CD4-positive, alpha-beta T cell treated with Interleukin-2 at 100 ng/mL for 4 hours (primary cell): ENCODE data around the gene MAGED2.
"Not testable (repeated sequence)": the region's sequence is repeated elsewhere in the genome, so short reads cannot be mapped to it uniquely, and the experiment has no call there.

Source experiments
- DNase-seq: peaks from one replicate; pipeline ENCODE4 v3.0.0-alpha.2; 2020; ENCODE audit warnings: low spot score

MAGED2 gene

GRCh38 chrX:54818221-54818620, 10.7 kb downstream of the MAGED2 start:
- no peak for DNase-seq

GRCh38 chrX:54819201-54819600, 11.7 kb downstream of the MAGED2 start:
- DNase-seq: no peak

- DNase-seq: no peak
These were observed 13.2 kb downstream of the MAGED2 start for GRCh38 chrX:54820737-54821136.

GRCh38 chrX:54821310-54821709, 13.8 kb downstream of the MAGED2 start:
- no peak for DNase-seq

- no peak for DNase-seq
These were observed 16.6 kb downstream of the MAGED2 start for GRCh38 chrX:54824195-54824594.

- DNase-seq: no peak
These were observed 17.2 kb downstream of the MAGED2 start for GRCh38 chrX:54824722-54825121.

- DNase-seq: peak; percentile 25
These were observed 18.3 kb downstream of the MAGED2 start for GRCh38 chrX:54825716-54826438.

GRCh38 chrX:54826598-54826997, 19.1 kb downstream of the MAGED2 start:
- DNase-seq: no peak

- DNase-seq: no peak
These were observed 31.0 kb downstream of the MAGED2 start for GRCh38 chrX:54838583-54838982.

GRCh38 chrX:54841184-54841874, 33.8 kb downstream of the MAGED2 start:
- not testable (repeated sequence) for DNase-seq

- DNase-seq: no peak
These were observed 35.1 kb downstream of the MAGED2 start for GRCh38 chrX:54842607-54843006.

GRCh38 chrX:54843050-54843449, 35.5 kb downstream of the MAGED2 start:
- DNase-seq: no peak

GRCh38 chrX:54847700-54848099, 40.2 kb downstream of the MAGED2 start:
- DNase-seq: not testable (repeated sequence)

GRCh38 chrX:54865208-54865607, 57.7 kb downstream of the MAGED2 start:
- no peak for DNase-seq
